ENCODE results near the gene PTPN3. TPM values are rescaled to one million over a fixed set of nuclear protein-coding genes. Genes with fewer than 3 reads are reported as not detected.
A peak's percentile ranks its signal among the peaks of the same experiment; 100 is the strongest.

Gene PTPN3
- total and polyA plus RNA-seq, 12 donors: 3.1 to 70.7 (median 49.6) TPM

DNA sequence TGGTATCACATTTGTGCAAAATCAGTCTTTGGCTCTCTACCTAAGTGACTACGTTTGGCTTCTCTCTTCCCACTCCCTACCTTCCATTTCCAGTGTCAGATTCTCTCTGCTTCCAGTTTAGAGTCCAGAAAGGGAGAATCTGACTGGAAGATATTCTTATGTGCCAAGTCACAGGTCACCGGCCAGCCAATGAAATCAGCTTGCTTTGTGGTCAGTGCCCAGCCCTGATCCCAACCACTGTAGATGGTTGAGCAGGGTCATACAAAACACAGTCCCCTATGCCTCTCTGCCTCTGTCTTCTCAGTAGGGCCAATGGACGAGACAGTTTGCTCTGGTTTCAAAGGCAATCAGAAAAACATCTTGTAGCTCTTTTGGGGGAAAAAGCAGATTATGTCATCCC, 161.7 kb downstream of the PTPN3 start:
- Histone ChIP-seq H3K27me3 (no peaks in the 10 kb centered on the region), H3K36me3 (no peaks in the 10 kb centered on the region), H3K4me3 (no peak overlapping the region), H3K27ac (no peak overlapping the region), H3K4me1 (peaks cover 0 to 6% (median 3%) of the 10 kb centered on the region in 9 donors), H3K9me3 (no peaks in the 10 kb centered on the region)
- TF ChIP-seq CTCF (IDR thresholded peaks at IDR 0.05): no peak
- intact Hi-C loops (cut with DNase I): no loop called here
- 74 to 88% methylated on average over 3 of the region's 3 CpGs for whole genome bisulfite sequencing, 2 donors
- DNase-seq: no peak
- no peak for ATAC-seq

DNA sequence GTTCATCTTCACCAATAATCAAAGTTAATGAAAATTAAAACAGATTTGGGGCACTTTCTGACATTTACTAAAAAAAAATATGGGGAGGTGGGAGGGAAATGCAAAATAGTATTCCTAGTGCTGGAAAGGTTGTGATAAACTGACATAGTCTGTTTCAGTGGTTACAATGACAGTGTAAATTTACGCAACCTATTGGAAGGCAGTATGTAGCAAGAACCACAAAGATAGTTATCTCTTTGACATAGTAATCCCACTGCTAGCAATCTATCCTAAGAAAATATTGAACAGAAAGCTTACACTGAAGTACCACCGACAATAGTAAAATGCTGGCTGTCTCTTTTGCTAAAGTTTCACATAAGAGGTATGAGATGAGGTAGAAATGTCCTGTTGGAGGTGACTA, 162.2 kb downstream of the PTPN3 start:
- H3K4me3 ChIP-seq: no peak overlapping the region
- H3K4me1 ChIP-seq: peaks cover 0 to 11% (median 5%) of the 10 kb centered on the region in 9 donors
- H3K9me3 ChIP-seq: no peaks in the 10 kb centered on the region
- no peaks in the 10 kb centered on the region for H3K36me3 ChIP-seq
- intact Hi-C loops (cut with DNase I): no loop called here
- TF ChIP-seq CTCF (IDR thresholded peaks at IDR 0.05): no peak
- no peak for ATAC-seq
- H3K27me3 ChIP-seq: no peaks in the 10 kb centered on the region
- 89 to 92% methylated on average over 2 of the region's 2 CpGs for WGBS, 2 donors
- H3K27ac ChIP-seq: no peak overlapping the region
- DNase-seq: no peak

GRCh38 chr9:109335121-109335520, 163.0 kb downstream of the PTPN3 start:
- Histone ChIP-seq H3K27ac (no peak overlapping the region), H3K4me3 (no peak overlapping the region), H3K4me1 (peaks cover 0 to 15% (median 5%) of the 10 kb centered on the region in 9 donors), H3K36me3 (no peaks in the 10 kb centered on the region), H3K9me3 (no peaks in the 10 kb centered on the region), H3K27me3 (no peaks in the 10 kb centered on the region)
- intact Hi-C loops (cut with DNase I): no loop called here
- 83 to 86% methylated on average over 7 of the region's 7 CpGs for WGBS, 2 donors
- ATAC-seq (no peak), DNase-seq (no peak)
- no peak for TF ChIP-seq CTCF (IDR thresholded peaks at IDR 0.05)

DNA sequence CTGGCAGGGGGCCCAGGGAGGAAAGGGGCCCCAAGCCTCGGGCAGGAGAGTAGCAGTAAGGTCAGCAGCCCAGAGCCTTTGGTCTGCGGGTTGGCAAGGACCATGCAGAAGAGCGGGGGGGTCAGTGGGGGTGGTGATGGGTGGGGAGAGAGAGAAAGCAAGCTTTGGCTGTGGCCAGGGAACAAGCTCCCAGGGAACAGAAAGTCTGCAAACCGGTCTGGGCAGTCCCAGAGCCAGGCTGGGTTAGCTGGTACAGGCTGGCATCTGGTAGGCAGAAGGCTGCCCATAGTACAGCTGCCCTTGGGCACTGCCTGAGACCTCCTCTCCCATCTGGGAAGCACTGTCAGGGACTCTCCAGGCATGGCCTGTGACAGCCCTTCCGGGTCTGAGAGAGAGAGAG, 166.8 kb downstream of the PTPN3 start:
- peak; percentile 46 to 59 for DNase-seq
- WGBS, 2 donors: 34 to 45% methylated on average over 5 of the region's 5 CpGs

More for the DNA sequence above, 166.8 kb downstream of the PTPN3 start:
- intact Hi-C loops (cut with DNase I): no loop called here
- H3K4me3 ChIP-seq: no peak overlapping the region
- peaks cover 0 to 7% (median 0%) of the 10 kb centered on the region in 7 donors for H3K27me3 ChIP-seq
- TF ChIP-seq CTCF (IDR thresholded peaks at IDR 0.05): no peak
- no peaks in the 10 kb centered on the region for H3K36me3 ChIP-seq
- peaks cover 0 to 27% (median 14%) of the 10 kb centered on the region in 9 donors for H3K4me1 ChIP-seq
- peak; percentile 67 to 93 (median 76) for ATAC-seq
- H3K27ac ChIP-seq: peak overlapping the region in 4 of 10 donors; percentile 21 to 64 (median 49)
- H3K9me3 ChIP-seq: no peaks in the 10 kb centered on the region

Measured in heart right ventricle (tissue), 16 donors.